ENCODE data around the gene SLC38A3. TPM values are rescaled to one million over a fixed set of nuclear protein-coding genes. Genes with fewer than 3 reads are reported as not detected.

Gene SLC38A3
- total and polyA plus RNA-seq, 2 experiments from 2014 or later = 13.4 to 14.7 TPM

DNA sequence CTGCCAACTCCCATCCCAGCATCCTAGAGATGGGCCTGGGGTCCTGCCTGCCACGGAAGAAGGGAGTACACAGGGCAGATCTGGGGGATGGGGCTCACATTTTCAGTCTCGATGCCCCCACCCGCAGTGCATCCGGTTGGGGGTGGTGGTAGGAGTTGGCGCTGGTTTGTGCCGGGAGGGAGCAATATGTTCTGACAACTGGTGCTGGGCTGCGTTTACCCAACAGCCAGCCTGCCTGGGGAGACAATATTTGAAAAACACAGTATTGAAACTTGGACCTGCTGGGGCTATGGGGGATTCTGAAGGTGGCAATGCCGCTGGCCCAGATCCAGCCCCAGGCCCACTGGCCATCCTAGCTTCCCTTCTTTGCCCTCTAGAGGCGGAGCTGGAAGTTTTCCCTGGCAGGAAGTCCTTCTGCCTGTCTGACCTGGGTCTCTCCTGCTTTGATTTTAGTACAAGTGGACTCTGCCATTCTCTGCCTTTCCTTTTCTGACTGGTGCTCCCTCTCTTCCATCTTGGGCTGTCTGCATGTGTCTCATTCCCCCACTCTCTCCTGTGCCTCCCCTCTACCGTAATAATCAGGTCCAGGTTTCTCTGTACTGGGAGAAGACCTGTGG, 46.4 kb upstream of the SLC38A3 start:
- Histone ChIP-seq H3K9me3 (ENCODE audit: low read depth) (no peaks in the 10 kb centered on the region), H3K4me1 (ENCODE audit: low read depth) (peaks cover 30% of the 10 kb centered on the region), H3K27me3 (no peaks in the 10 kb centered on the region), H3K4me3 (no peak overlapping the region), H3K36me3 (no peaks in the 10 kb centered on the region), H3K27ac (no peak overlapping the region)
- TF ChIP-seq CTCF (IDR thresholded peaks at IDR 0.05; ENCODE audit: low read depth, low read length) = peak; percentile 11
- DNase-seq (ENCODE audit: low read depth in 1 of 2, low spot score in 1 of 2) = no peak

- H3K4me1 ChIP-seq (ENCODE audit: low read depth) = peaks cover 34% of the 10 kb centered on the region
These were observed 44.5 kb upstream of the SLC38A3 start for GRCh38 chr3:50160561-50160983.

DNA sequence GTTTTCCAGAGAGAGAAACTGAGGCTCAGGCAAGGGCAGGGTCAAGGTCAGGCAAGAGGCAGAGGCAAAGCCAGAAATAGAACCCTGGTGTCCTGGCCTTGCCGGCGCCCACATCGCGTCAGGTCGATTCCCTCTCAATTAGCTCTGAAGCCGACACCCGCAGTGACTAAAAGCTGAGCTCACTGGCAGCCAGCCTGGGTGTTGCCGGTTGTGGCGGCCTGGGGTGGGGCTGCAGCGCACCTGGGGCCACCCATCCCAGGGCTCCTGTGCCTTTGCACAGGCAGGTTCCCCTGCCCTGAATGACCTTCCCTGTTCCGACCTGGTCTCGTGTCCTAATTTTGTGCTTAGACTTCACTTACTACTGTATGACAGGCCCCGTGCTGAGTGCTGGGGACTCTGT, 43.8 kb upstream of the SLC38A3 start:
- DNase-seq (ENCODE audit: low read depth in 1 of 2, low spot score in 1 of 2) = no peak
- Histone ChIP-seq H3K27me3 (no peaks in the 10 kb centered on the region), H3K9me3 (ENCODE audit: low read depth) (no peaks in the 10 kb centered on the region), H3K36me3 (no peaks in the 10 kb centered on the region), H3K27ac (no peak overlapping the region), H3K4me3 (no peak overlapping the region), H3K4me1 (ENCODE audit: low read depth) (peaks cover 38% of the 10 kb centered on the region)
- no peak for TF ChIP-seq CTCF (IDR thresholded peaks at IDR 0.05; ENCODE audit: low read depth, low read length)

More at GRCh38 chr3:50160561-50160983, 44.5 kb upstream of the SLC38A3 start:
- H3K9me3 ChIP-seq (ENCODE audit: low read depth) = no peaks in the 10 kb centered on the region
- H3K27ac ChIP-seq = no peak overlapping the region
- DNase-seq (ENCODE audit: low read depth in 1 of 2, low spot score in 1 of 2) = peak; percentile 36 to 43
- H3K27me3 ChIP-seq = no peaks in the 10 kb centered on the region
- TF ChIP-seq CTCF (IDR thresholded peaks at IDR 0.05; ENCODE audit: low read depth, low read length) = no peak
- no peaks in the 10 kb centered on the region for H3K36me3 ChIP-seq
- no peak overlapping the region for H3K4me3 ChIP-seq

DNA sequence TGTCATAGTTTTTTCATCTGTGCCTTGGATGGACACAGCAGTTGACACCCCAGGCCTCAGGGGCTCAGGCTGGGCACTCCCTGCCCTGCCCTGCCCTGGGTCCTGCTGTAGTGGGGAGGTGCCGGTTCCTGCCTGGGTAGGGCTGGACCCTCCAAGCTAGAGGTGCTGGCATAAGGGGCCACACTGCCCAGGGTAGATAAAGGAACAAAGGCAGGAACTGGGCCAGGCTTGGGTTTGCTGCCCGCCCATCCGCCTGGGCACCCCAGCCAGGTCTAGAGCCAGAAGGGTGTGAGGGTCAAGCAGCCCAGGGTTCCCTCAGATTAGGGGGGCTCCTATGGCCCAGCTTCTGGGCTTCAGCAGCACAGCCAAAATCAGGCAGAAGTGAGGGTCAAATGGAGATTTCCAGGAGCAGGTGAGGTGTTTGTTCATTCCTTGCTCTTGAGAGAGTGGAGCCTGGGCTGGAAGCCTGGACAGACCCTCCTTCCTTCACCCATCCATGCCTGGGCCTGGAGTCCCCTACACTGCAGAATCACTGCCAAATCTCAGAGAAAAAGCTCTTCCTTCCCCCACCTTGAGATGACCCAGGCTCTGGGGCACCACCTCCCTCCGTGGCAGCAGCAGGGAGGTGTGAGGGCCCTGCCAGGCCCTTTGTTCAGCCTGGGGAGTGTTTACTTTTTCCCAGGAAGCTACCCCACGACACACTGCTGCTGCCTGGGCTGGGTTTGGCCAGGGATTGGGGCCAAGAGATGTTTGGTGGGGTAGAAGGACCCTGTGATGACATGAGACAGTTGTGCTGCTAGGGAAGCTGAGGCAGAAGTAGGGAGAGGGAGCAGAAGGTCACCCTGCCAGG, 42.8 kb upstream of the SLC38A3 start:
- Histone ChIP-seq H3K27me3 (no peaks in the 10 kb centered on the region), H3K36me3 (no peaks in the 10 kb centered on the region), H3K4me3 (no peak overlapping the region), H3K9me3 (ENCODE audit: low read depth) (no peaks in the 10 kb centered on the region), H3K27ac (no peak overlapping the region), H3K4me1 (ENCODE audit: low read depth) (peaks cover 34% of the 10 kb centered on the region)
- TF ChIP-seq CTCF (IDR thresholded peaks at IDR 0.05; ENCODE audit: low read depth, low read length) = no peak
- no peak for DNase-seq (ENCODE audit: low read depth in 1 of 2, low spot score in 1 of 2)

DNA sequence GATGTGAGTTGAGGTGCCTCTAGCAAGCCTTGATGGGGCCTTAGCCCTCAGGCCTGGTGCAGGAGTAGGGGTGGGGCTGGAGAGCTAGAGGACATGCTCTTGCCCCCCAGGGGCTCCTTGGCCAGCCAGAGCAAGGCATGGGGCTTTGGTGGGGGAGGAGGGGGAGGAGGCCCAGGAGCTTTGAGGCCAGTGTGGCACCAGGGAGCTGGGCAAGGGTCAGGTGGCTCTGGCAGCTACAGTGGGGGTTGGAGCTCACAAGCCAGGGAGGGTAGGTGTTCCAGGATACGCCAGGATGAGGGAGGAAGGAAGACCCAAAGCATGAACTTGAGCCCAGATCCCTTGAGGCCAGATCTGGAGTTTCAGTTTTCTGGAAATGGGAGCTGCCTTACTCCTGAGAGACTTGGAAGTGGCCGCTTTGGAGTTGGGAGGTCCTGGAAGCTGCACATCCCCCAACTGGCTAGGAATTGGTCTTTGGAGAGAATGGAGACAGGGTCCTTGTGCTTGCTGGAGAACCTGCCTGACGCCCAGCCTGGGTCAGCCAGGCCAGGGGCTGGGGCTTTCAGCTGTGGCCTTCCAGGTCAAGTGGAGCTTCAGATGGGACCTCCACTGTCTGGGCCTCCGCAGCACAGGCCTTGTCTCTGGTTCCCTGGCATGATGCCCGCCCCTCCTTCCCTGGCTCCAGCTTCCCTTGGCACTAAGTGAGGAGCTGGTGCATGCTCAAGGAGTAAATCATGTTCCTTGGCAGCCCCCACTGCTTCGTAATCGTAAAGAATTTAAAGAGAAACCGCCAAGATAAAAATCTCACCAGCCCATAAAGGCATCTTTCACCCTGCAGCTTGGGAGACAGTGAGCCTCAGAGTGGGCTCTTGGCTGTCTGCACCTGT, 41.3 kb upstream of the SLC38A3 start:
- Histone ChIP-seq H3K9me3 (ENCODE audit: low read depth) (no peaks in the 10 kb centered on the region), H3K4me3 (no peak overlapping the region), H3K36me3 (no peaks in the 10 kb centered on the region), H3K4me1 (ENCODE audit: low read depth) (peaks cover 23% of the 10 kb centered on the region), H3K27ac (no peak overlapping the region), H3K27me3 (no peaks in the 10 kb centered on the region)
- TF ChIP-seq CTCF (IDR thresholded peaks at IDR 0.05; ENCODE audit: low read depth, low read length) = no peak
- peak in 1 of 2 donors; percentile 89 for DNase-seq (ENCODE audit: low read depth in 1 of 2, low spot score in 1 of 2)

Measured in cardiac muscle cell (in vitro differentiated cells and primary cell).